ENCODE measurements around the gene CELA3A. TPM values are rescaled to one million over a fixed set of nuclear protein-coding genes. Genes with fewer than 3 reads are reported as not detected.
A peak's percentile ranks its signal among the peaks of the same experiment; 100 is the strongest.

Gene CELA3A
- total RNA-seq, 1 donor from 2014 or later: not detected

- no peak for DNase-seq (ENCODE audit: low spot score)
- Mint-ChIP-seq H3K9me3 (ENCODE audit: low read depth) (no peaks in the 10 kb centered on the region), H3K4me3 (ENCODE audit: unreplicated experiment) (no peak overlapping the region), H3K27ac (ENCODE audit: unreplicated experiment) (peak overlapping the region; percentile 69), H3K36me3 (ENCODE audit: low read depth) (no peaks in the 10 kb centered on the region), H3K27me3 (ENCODE audit: low read depth) (no peaks in the 10 kb centered on the region), H3K4me1 (ENCODE audit: low read depth) (peaks cover 53% of the 10 kb centered on the region)
- TF ChIP-seq, protein P1, sequence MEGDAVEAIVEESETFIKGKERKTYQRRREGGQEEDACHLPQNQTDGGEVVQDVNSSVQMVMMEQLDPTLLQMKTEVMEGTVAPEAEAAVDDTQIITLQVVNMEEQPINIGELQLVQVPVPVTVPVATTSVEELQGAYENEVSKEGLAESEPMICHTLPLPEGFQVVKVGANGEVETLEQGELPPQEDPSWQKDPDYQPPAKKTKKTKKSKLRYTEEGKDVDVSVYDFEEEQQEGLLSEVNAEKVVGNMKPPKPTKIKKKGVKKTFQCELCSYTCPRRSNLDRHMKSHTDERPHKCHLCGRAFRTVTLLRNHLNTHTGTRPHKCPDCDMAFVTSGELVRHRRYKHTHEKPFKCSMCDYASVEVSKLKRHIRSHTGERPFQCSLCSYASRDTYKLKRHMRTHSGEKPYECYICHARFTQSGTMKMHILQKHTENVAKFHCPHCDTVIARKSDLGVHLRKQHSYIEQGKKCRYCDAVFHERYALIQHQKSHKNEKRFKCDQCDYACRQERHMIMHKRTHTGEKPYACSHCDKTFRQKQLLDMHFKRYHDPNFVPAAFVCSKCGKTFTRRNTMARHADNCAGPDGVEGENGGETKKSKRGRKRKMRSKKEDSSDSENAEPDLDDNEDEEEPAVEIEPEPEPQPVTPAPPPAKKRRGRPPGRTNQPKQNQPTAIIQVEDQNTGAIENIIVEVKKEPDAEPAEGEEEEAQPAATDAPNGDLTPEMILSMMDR (IDR thresholded peaks at IDR 0.05): no peak
These were observed 54.6 kb downstream of the CELA3A start for GRCh38 chr1:22056043-22056442.

- Mint-ChIP-seq H3K36me3 (ENCODE audit: low read depth) (no peaks in the 10 kb centered on the region), H3K4me3 (ENCODE audit: unreplicated experiment) (no peak overlapping the region), H3K27me3 (ENCODE audit: low read depth) (no peaks in the 10 kb centered on the region), H3K27ac (ENCODE audit: unreplicated experiment) (peak overlapping the region; percentile 75), H3K4me1 (ENCODE audit: low read depth) (peaks cover 53% of the 10 kb centered on the region), H3K9me3 (ENCODE audit: low read depth) (no peaks in the 10 kb centered on the region)
- no peak for DNase-seq (ENCODE audit: low spot score)
- TF ChIP-seq, protein P1 (IDR thresholded peaks at IDR 0.05): no peak
These were observed 55.5 kb downstream of the CELA3A start for GRCh38 chr1:22056936-22057335.

- TF ChIP-seq, protein P1 (IDR thresholded peaks at IDR 0.05): no peak
- peak overlapping the region; percentile 75 for H3K27ac Mint-ChIP-seq (ENCODE audit: unreplicated experiment)
- no peak overlapping the region for H3K4me3 Mint-ChIP-seq (ENCODE audit: unreplicated experiment)
- no peaks in the 10 kb centered on the region for H3K27me3 Mint-ChIP-seq (ENCODE audit: low read depth)
- peaks cover 61% of the 10 kb centered on the region for H3K4me1 Mint-ChIP-seq (ENCODE audit: low read depth)
- H3K9me3 Mint-ChIP-seq (ENCODE audit: low read depth): no peaks in the 10 kb centered on the region
- no peaks in the 10 kb centered on the region for H3K36me3 Mint-ChIP-seq (ENCODE audit: low read depth)
- no peak for DNase-seq (ENCODE audit: low spot score)
These were observed 56.4 kb downstream of the CELA3A start for GRCh38 chr1:22057861-22058260.

Other genes with a start within 250 kb of the CELA3A start
- gene USP48, start 218.5 kb upstream of the CELA3A start, total RNA-seq: 54.5 to 58.3 TPM (median 56.1 TPM) in 3 replicates
- 0.07 to 0.23 TPM in 2 of 3 replicates, not detected in the other for gene LDLRAD2, start 189.4 kb upstream of the CELA3A start, total RNA-seq
- 348 to 488 TPM (median 481 TPM) in 3 replicates for gene HSPG2, start 64.3 kb upstream of the CELA3A start, total RNA-seq
- not detected in 3 replicates for gene CELA3B, start 24.6 kb upstream of the CELA3A start, total RNA-seq
- 250 to 272 TPM (median 259 TPM) in 3 replicates for gene CDC42, start 51.1 kb downstream of the CELA3A start, total RNA-seq
- 0.05 to 0.46 TPM (median 0.08 TPM) in 3 replicates for gene WNT4, start 141.4 kb downstream of the CELA3A start, total RNA-seq

Data from chondrocyte (in vitro differentiated cells).